ENCODE measurements around the gene CHIA. TPM values are rescaled to one million over a fixed set of nuclear protein-coding genes. Genes with fewer than 3 reads are reported as not detected.
"Not testable (repeated sequence)": the region's sequence is repeated elsewhere in the genome, so short reads cannot be mapped to it uniquely, and the experiment has no call there.

The CHIA gene
- polyA plus RNA-seq, 1 experiment = not detected

GRCh38 chr1:111323231-111323630 lies 32.6 kb downstream of the CHIA start:
- Histone ChIP-seq H3K27me3 (ENCODE audit: control insufficient read depth, insufficient read depth, low read length) (no peaks in the 10 kb centered on the region), H3K36me3 (ENCODE audit: control insufficient read depth, insufficient read depth, low read length) (no peaks in the 10 kb centered on the region), H3K4me3 (ENCODE audit: low read depth, low read length) (no peak overlapping the region)
- ChIA-PET CTCF (no interaction called here), POLR2A (no interaction called here)
- TF ChIP-seq CTCF (IDR thresholded peaks at IDR 0.05; ENCODE audit: insufficient read depth, low read depth, low read length) = no peak
- DNase-seq (ENCODE audit: low read depth) = no peak

GRCh38 chr1:111332190-111332589 lies 41.5 kb downstream of the CHIA start:
- ChIA-PET POLR2A (no interaction called here), CTCF (interaction anchor here (2.4 to 4.1 kb wide), 3 partner anchors 109 to 305 kb away, joined by 6 to 36 read pairs (median 23); no protein-coding TSS in a partner anchor)
- Histone ChIP-seq H3K27me3 (ENCODE audit: control insufficient read depth, insufficient read depth, low read length) (peaks cover 2% of the 10 kb centered on the region; the same call in 1 of the 2 replicates), H3K4me3 (ENCODE audit: low read depth, low read length) (no peak overlapping the region), H3K36me3 (ENCODE audit: control insufficient read depth, insufficient read depth, low read length) (no peaks in the 10 kb centered on the region)
- TF ChIP-seq CTCF (IDR thresholded peaks at IDR 0.05; ENCODE audit: insufficient read depth, low read depth, low read length) = no peak
- no peak for DNase-seq (ENCODE audit: low read depth)

- peak; percentile 68 for TF ChIP-seq CTCF (IDR thresholded peaks at IDR 0.05; ENCODE audit: insufficient read depth, low read depth, low read length)
- ChIA-PET CTCF (interaction anchor here (0.6 to 4.1 kb wide), 21 partner anchors 10 to 551 kb away, joined by 3 to 36 read pairs (median 4); partner anchors contain the start of gene CHI3L2), POLR2A (no interaction called here)
- DNase-seq (ENCODE audit: low read depth) = no peak
- Histone ChIP-seq H3K4me3 (ENCODE audit: low read depth, low read length) (no peak overlapping the region), H3K36me3 (ENCODE audit: control insufficient read depth, insufficient read depth, low read length) (no peaks in the 10 kb centered on the region), H3K27me3 (ENCODE audit: control insufficient read depth, insufficient read depth, low read length) (peaks cover 2% of the 10 kb centered on the region; the same call in 1 of the 2 replicates)
Measured at GRCh38 chr1:111334169-111334568, 43.5 kb downstream of the CHIA start.

GRCh38 chr1:111335214-111335877 lies 44.7 kb downstream of the CHIA start:
- H3K27me3 ChIP-seq (ENCODE audit: control insufficient read depth, insufficient read depth, low read length) = not testable (repeated sequence)

GRCh38 chr1:111338849-111339248 lies 48.2 kb downstream of the CHIA start:
- H3K27me3 ChIP-seq (ENCODE audit: control insufficient read depth, insufficient read depth, low read length); POLR2A ChIA-PET; H3K4me3 ChIP-seq (ENCODE audit: low read depth, low read length); DNase-seq (ENCODE audit: low read depth); H3K36me3 ChIP-seq (ENCODE audit: control insufficient read depth, insufficient read depth, low read length): not testable (repeated sequence)
- CTCF ChIA-PET = interaction anchor here (1.2 kb wide), 1 partner anchor 308 kb away, joined by 4 read pairs; no protein-coding TSS in a partner anchor

More at GRCh38 chr1:111335214-111335877, 44.7 kb downstream of the CHIA start:
- H3K36me3 ChIP-seq (ENCODE audit: control insufficient read depth, insufficient read depth, low read length); H3K4me3 ChIP-seq (ENCODE audit: low read depth, low read length); DNase-seq (ENCODE audit: low read depth); POLR2A ChIA-PET: not testable (repeated sequence)
- CTCF ChIA-PET = interaction anchor here (0.7 to 4.1 kb wide), 5 partner anchors 15 to 305 kb away, joined by 3 to 36 read pairs (median 5); no protein-coding TSS in a partner anchor

- peaks cover 2% of the 10 kb centered on the region; the same call in 1 of the 2 replicates for H3K27me3 ChIP-seq (ENCODE audit: control insufficient read depth, insufficient read depth, low read length)
- CTCF ChIA-PET = interaction anchor here (0.6 to 1.3 kb wide), 4 partner anchors 53 to 316 kb away, joined by 3 to 5 read pairs (median 3); no protein-coding TSS in a partner anchor
- TF ChIP-seq CTCF (IDR thresholded peaks at IDR 0.05; ENCODE audit: insufficient read depth, low read depth, low read length) = 0 out of 2 replicates have a peak, but pooled peaks have one; percentile 13
- no peaks in the 10 kb centered on the region for H3K36me3 ChIP-seq (ENCODE audit: control insufficient read depth, insufficient read depth, low read length)
- peak; percentile 19 for DNase-seq (ENCODE audit: low read depth)
- POLR2A ChIA-PET = no interaction called here
- H3K4me3 ChIP-seq (ENCODE audit: low read depth, low read length) = peak overlapping the region; percentile 52
Measured at GRCh38 chr1:111346089-111346885, 55.6 kb downstream of the CHIA start.
